EH (cell line): ENCODE data around the gene TYRO3.

ENCODE experiments used
- DNase-seq: peaks from one replicate; pipeline ENCODE4 v3.0.0-alpha.2; 2015; ENCODE audit warnings: low read depth

The TYRO3 gene

GRCh38 chr15:41558400-41559238, at the start of gene TYRO3:
TYRO3 (plus strand) TSS chr15:41559212; CDS start chr15:41559258, 46 bp downstream.
- DNase-seq, result peak; percentile 60

GRCh38 chr15:41510728-41511127, 48.3 kb upstream of the TYRO3 start:
- DNase-seq, result no peak

- no peak for DNase-seq
Measured at GRCh38 chr15:41511331-41511898, 47.6 kb upstream of the TYRO3 start.

DNA sequence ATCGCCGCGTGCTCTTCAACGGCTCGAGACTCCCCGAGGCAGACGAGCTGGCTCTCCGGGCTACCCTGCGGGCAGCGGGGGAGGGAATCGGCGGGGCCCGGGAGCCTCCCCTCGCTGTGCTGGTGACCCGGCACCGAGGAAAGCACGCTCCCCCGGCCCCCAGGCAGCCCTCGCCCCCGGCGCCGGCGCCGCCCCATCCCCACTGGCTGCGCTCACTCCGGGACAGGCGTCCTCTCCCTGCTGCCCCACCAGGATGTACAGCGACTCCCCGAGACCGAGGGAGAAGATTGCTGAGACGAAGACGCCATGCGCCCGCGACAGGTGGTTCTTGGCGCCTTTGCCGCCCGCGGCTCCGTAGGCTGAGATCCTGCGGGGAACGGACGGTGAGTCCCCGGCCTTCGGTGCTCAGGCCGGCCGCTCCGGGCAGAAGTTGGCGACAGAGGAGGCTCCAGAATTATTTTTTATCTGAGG, 47.1 kb upstream of the TYRO3 start:
- DNase-seq, result no peak

DNA sequence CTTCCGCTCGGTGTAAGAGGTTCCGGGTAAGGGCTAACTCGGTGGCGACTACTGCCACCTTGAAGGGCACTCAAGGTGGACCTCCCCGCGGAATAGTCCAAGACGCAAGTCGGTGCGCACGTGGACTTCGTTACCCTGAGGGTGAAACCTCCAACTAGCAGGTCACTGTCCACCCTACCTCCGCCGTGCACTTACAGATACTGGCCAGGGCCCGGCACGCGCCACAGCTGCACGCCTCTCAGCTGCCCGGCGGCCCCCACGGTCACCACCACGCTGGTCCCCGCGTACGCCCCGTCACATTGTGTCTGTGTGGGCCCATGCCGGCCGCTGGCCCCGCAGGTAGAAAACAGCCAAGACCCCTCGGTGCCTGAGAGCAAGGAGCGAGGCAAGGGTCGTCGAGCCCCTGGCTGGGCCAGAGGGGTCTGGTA, 46.5 kb upstream of the TYRO3 start:
- DNase-seq, result no peak

DNA sequence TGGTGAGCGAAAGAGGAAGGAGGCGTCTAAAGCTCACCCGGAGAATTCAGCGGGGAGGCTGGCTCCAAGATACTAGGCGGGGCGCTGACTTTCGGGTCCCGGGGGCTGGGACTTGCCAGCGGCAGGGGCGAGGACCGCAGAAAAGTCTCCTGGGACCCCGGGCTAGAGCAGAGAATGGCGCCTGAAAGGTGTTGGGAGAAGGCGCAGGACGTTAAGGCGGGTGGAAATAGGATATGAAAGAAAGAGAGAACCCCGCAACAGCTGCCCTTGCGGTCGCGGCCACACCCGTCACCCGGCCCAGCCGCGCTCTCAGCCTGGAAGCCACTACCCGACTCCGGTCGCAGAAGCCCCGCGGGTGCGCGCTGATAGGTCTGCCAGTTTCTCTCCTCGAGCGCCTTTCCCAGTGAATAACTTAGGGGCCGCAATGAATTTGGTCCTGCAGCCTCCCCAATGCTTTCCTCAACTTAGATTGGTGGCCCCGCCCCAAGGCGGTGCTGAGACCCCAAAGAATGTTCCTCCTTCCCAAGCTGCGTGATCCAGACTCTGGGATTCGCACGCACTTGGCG, 46.0 kb upstream of the TYRO3 start:
- peak; percentile 31 for DNase-seq

- DNase-seq, result no peak
Measured at GRCh38 chr15:41513506-41514227, 45.3 kb upstream of the TYRO3 start, which contains the start of gene LTK. LTK (minus strand) TSS chr15:41513827; CDS start chr15:41513709, 118 bp downstream.

DNA sequence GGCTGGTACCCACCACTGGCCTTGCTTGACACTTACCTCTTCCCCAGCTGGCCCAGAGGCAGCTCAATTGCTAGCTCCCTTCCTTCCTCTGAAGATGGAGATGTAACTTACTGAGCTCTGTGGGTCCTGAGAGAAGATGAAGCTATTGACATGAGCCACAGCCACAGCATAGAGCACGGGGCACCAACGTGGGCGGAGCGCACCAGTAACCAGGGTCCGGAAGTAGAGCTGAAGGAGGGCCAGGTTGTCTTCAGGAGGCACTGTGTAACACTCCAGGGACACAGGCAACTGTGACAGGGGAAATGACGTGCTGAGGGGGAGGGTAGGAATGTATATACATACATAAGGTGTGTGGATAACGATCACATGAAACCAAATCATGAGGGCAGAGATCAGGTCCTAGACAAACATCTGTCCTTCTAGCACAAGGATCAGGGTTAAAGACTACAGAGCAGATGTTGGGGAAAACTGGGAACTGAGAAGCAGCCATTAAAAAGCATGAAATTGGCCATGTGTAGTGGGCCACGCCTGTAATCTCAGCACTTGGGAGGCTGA, 41.0 kb upstream of the TYRO3 start:
- no peak for DNase-seq

GRCh38 chr15:41520636-41521035, 38.4 kb upstream of the TYRO3 start:
- DNase-seq, result no peak

DNA sequence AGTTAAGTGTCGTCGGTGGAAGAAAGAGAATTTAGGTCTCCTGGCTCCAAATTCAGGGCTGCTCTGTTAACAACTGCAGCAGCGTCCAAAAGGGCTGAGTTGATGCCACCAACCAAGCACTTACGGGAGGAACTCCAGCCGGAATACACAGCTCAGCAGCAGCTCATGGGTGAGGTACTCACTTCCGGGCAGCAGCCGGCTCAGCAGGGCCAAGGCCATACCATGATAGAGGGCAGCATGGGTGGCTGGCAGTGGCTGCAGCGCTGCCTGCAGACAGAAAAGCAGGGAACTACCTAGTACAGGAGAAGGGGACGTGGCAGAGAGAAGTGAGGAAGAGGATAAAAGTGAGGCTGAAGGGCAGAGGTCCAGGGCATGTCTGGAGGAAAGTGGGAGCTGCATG, 37.4 kb upstream of the TYRO3 start:
- DNase-seq, result no peak

GRCh38 chr15:41523097-41523496, 35.9 kb upstream of the TYRO3 start:
- DNase-seq, result no peak

DNA sequence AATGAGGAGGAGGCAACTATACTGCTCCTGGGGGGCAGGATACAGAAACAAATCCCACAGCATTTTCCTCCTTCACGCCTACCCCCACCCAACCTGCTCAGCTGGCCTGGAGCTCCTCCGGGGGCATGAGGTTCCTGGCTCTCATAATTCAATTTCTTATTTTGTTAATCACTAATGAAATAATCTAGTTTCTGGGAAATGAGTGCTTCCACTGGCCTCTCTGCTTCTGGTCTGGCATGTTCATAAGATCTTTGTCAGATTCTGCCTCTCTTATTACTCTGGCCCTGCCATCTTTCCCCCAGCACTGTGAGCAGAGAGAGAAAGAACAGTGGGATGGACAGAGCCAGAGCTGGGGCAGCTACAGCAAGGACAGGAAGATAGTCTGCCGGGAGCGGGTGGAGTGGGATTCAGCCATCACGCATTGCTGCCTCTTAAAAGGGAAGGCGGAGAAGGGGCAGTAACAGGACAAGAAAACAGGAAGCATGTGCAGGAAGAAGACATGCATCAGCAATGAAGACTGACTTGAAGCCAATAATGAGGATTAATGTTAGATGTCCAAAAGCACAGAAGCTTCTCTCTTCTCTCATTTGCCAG, 28.6 kb upstream of the TYRO3 start:
- no peak for DNase-seq

- DNase-seq, result no peak
Measured at GRCh38 chr15:41535544-41535943, 23.5 kb upstream of the TYRO3 start.

GRCh38 chr15:41536866-41537265, 22.1 kb upstream of the TYRO3 start:
- no peak for DNase-seq

GRCh38 chr15:41543521-41543870, 15.5 kb upstream of the TYRO3 start:
- no peak for DNase-seq

- peak; percentile 44 for DNase-seq
Measured at GRCh38 chr15:41544650-41545015, 14.4 kb upstream of the TYRO3 start.

DNA sequence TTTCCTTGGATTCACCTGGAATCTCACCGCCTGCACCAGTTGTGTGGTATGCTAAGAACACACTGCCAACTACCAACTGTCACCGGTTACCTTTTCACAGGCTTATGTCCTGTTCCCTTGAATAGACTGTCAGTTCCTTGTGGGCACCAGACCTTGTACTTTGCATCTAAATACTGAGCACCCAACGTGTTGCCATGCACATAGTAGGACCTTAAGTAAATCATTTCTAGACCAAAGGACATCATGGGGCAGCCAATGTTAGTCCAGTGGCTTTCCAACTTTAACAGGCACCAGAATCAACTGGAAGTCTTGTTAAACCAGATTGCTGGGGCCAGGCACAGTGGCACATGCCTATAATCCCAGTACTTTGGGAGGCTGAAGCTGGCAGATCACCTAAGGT, 13.8 kb upstream of the TYRO3 start:
- DNase-seq, result no peak

- peak; percentile 85 for DNase-seq
Measured at GRCh38 chr15:41546851-41547786, 11.9 kb upstream of the TYRO3 start.

DNA sequence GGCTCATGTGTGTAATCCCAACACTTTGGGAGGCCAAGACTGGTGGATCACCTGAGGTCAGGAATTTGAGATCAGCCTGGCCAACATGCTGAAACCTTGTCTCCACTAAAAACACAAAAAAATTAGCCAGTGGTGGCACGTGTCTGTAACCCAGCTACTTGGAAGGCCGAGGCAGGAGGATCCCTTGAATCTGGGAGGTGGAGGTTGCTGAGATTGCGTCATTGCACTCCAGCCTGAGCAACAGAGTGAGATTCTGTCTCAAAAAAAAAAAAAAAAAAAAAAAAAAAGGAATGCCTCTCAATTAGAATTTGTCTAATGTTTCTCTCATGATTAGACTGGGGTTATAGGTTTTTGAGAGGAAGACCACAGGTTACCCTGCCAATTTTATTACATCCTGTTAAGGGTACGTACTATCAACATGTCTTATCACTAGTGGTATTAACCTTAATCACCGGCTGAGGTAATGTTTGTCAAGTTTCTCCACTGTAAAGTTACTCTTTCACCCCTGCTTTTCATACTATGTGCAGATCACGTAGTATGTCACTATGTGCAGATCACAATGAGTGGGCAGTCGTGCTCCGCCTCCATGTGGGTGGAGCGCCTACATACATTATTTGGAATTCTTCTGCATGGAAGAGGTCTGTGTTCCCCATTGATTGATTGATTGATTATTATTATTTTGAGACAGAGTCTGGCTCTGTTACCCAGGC, 8.8 kb upstream of the TYRO3 start:
- DNase-seq, result no peak

DNA sequence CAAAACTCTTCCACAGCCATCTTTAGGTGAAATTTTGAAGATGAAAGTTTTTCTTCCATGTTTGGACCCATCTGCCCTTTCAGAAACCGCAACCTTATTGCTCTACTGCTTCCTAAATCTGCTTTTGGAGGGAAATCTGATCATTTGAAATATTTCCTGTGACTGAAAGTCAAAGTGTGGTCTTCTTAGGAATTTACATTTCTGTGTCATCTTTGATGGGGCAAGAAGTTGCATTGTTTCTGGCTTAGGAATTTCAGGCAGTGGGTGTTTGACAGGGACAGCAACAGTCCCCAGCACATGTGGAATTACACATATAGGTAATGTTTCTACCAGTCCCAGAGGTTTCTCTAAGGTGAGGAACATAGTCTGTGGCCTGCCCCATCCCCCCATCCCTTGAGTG, 5.3 kb upstream of the TYRO3 start:
- DNase-seq, result peak; percentile 41
